H9 (cell line): Measurements from ENCODE around the gene NARS2. TPM values are rescaled to one million over a fixed set of nuclear protein-coding genes. Genes with fewer than 3 reads are reported as not detected.

ENCODE experiments used
- DNase-seq: peaks from one replicate; pipeline ENCODE4 v3.0.0-alpha.2; 2017
- H2AFZ ChIP-seq: one replicate; pipeline ENCODE4 v1.6.1; 2013; ENCODE audit warnings: mild to moderate bottlenecking, low read length, control low read depth, moderate library complexity
- H2AK5ac ChIP-seq: 2 replicates; pipeline ENCODE4 v1.6.1; 2013; ENCODE audit warnings: low read length, control low read depth, mixed read lengths; ENCODE audit not compliant: insufficient read length
- H2BK120ac ChIP-seq: one replicate; pipeline ENCODE4 v1.6.1; 2013; ENCODE audit warnings: low read depth, mild to moderate bottlenecking, low read length, control low read depth, inconsistent platforms; ENCODE audit not compliant: poor library complexity, severe bottlenecking
- H2BK12ac ChIP-seq: 2 replicates; pipeline ENCODE4 v1.6.1; 2013; ENCODE audit warnings: low read length, control low read depth, mixed read lengths, low read depth; ENCODE audit not compliant: insufficient read length
- H2BK15ac ChIP-seq: 2 replicates; pipeline ENCODE4 v1.6.1; 2013; ENCODE audit warnings: low read depth, low read length, control low read depth
- H2BK20ac ChIP-seq: one replicate; pipeline ENCODE4 v1.6.1; 2013; ENCODE audit warnings: low read depth, mild to moderate bottlenecking, low read length, control low read depth, inconsistent platforms; ENCODE audit not compliant: poor library complexity, severe bottlenecking
- H2BK5ac ChIP-seq: 2 replicates; pipeline ENCODE4 v1.6.1; 2013; ENCODE audit warnings: low read length, control low read depth, mixed read lengths; ENCODE audit not compliant: insufficient read length
- H3K14ac ChIP-seq: 2 replicates; pipeline ENCODE4 v1.6.1; 2013; ENCODE audit warnings: low read length, control low read depth; ENCODE audit not compliant: insufficient read depth
- H3K18ac ChIP-seq: 2 replicates; pipeline ENCODE4 v1.6.1; 2013; ENCODE audit warnings: low read depth, mild to moderate bottlenecking, mixed read lengths, low read length, control low read depth; ENCODE audit not compliant: insufficient read length
- H3K23ac ChIP-seq: 2 replicates; pipeline ENCODE4 v1.6.1; 2013; ENCODE audit warnings: low read length, control low read depth, mixed read lengths, low read depth; ENCODE audit not compliant: insufficient read length
- H3K23me2 ChIP-seq: 2 replicates; pipeline ENCODE4 v1.6.1; 2013; ENCODE audit warnings: low read depth, mild to moderate bottlenecking, mixed read lengths, low read length, control low read depth; ENCODE audit not compliant: insufficient read length, poor library complexity, severe bottlenecking
- H3K27ac ChIP-seq: 2 replicates; pipeline ENCODE4 v1.5.1; 2013; ENCODE audit warnings: low read length, control low read depth, mixed read lengths, low read depth; ENCODE audit not compliant: insufficient read length
- H3K27me3 ChIP-seq: 2 replicates; pipeline ENCODE4 v1.6.1; 2013; ENCODE audit warnings: low read length, control low read depth, inconsistent platforms; ENCODE audit not compliant: insufficient read depth
- H3K4ac ChIP-seq: 2 replicates; pipeline ENCODE4 v1.6.1; 2013; ENCODE audit warnings: low read depth, mild to moderate bottlenecking, control low read depth, inconsistent platforms, low read length, moderate library complexity
- H3K4me1 ChIP-seq: 2 replicates; pipeline ENCODE4 v1.6.1; 2013; ENCODE audit warnings: low read length, control low read depth, inconsistent platforms; ENCODE audit not compliant: insufficient read depth
- H3K4me2 ChIP-seq: 2 replicates; pipeline ENCODE4 v1.6.1; 2013; ENCODE audit warnings: low read length, control low read depth, mixed read lengths; ENCODE audit not compliant: insufficient read length, insufficient read depth
- H3K56ac ChIP-seq: 2 replicates; pipeline ENCODE4 v1.6.1; 2013; ENCODE audit warnings: low read depth, mild to moderate bottlenecking, mixed read lengths, low read length, control low read depth; ENCODE audit not compliant: insufficient read length
- H3K79me1 ChIP-seq: 2 replicates; pipeline ENCODE4 v1.6.1; 2013; ENCODE audit warnings: low read depth, mild to moderate bottlenecking, moderate library complexity, low read length, control low read depth, inconsistent platforms; ENCODE audit not compliant: insufficient read depth, poor library complexity, severe bottlenecking
- H3K79me2 ChIP-seq: 2 replicates; pipeline ENCODE4 v1.6.1; 2013; ENCODE audit warnings: low read length, control low read depth, inconsistent platforms; ENCODE audit not compliant: insufficient read depth
- H3K9ac ChIP-seq: 2 replicates; pipeline ENCODE4 v1.6.1; 2013; ENCODE audit warnings: low read length, control low read depth, mixed read lengths; ENCODE audit not compliant: insufficient read length; ENCODE audit errors: extremely low read depth
- H3K9me3 ChIP-seq: one replicate; pipeline ENCODE4 v1.6.1; 2013; ENCODE audit warnings: low read depth, low read length, inconsistent platforms; ENCODE audit not compliant: control insufficient read depth
- H3T11ph ChIP-seq: one replicate; pipeline ENCODE4 v1.6.1; 2013; ENCODE audit warnings: mild to moderate bottlenecking, low read length, control low read depth, inconsistent platforms
- H4K20me1 ChIP-seq: one replicate; pipeline ENCODE4 v1.6.1; 2013; ENCODE audit not compliant: control insufficient read depth, insufficient read length, insufficient read depth
- H4K5ac ChIP-seq: 2 replicates; pipeline ENCODE4 v1.6.1; 2013; ENCODE audit warnings: low read depth, mild to moderate bottlenecking, mixed read lengths, low read length, control low read depth; ENCODE audit not compliant: insufficient read length
- H4K8ac ChIP-seq: replicated peaks from 2 replicates; pipeline ENCODE4 v1.6.1; 2013; ENCODE audit warnings: low read length, control low read depth, mixed read lengths, low read depth; ENCODE audit not compliant: insufficient read length
- H4K91ac ChIP-seq: 2 replicates; pipeline ENCODE4 v1.6.1; 2013; ENCODE audit warnings: low read depth, mild to moderate bottlenecking, moderate library complexity, mixed read lengths, low read length, control low read depth; ENCODE audit not compliant: insufficient read length
- H3K27ac Mint-ChIP-seq, 3 experiments: 2 replicates in 2 of 3; 3 replicates in 1 of 3; pipeline ENCODE4 v1.8.0; 2020 to 2021; ENCODE audit warnings: mixed read lengths in 3 of 3, mild to moderate bottlenecking in 1 of 3, moderate library complexity in 1 of 3
- H3K27me3 Mint-ChIP-seq: 2 replicates; pipeline ENCODE4 v1.8.0; 2021; ENCODE audit warnings: low read depth, mild to moderate bottlenecking, moderate library complexity, mixed read lengths
- H3K36me3 Mint-ChIP-seq, 3 experiments: 2 replicates in 2 of 3; 3 replicates in 1 of 3; pipeline ENCODE4 v1.8.0; 2020 to 2021; ENCODE audit warnings: low read depth in 3 of 3, mixed read lengths in 3 of 3; ENCODE audit not compliant: insufficient read depth in 1 of 3
- H3K4me1 Mint-ChIP-seq, 2 experiments: 2 replicates each; pipeline ENCODE4 v1.8.0; 2020; ENCODE audit warnings: mixed read lengths in 2 of 2
- H3K4me3 Mint-ChIP-seq, 2 experiments: 2 replicates in 1 of 2; 3 replicates in 1 of 2; pipeline ENCODE4 v1.8.0; 2020 to 2021; ENCODE audit warnings: mild to moderate bottlenecking in 2 of 2, mixed read lengths in 2 of 2, moderate library complexity in 1 of 2
- H3K9me3 Mint-ChIP-seq, 2 experiments: 2 replicates in 1 of 2; 3 replicates in 1 of 2; pipeline ENCODE4 v1.8.0; 2020; ENCODE audit warnings: mild to moderate bottlenecking in 2 of 2, mixed read lengths in 2 of 2, moderate library complexity in 1 of 2
- CTCF ChIP-seq: fragments of 200-600 bp; sonication (generic); conservative IDR thresholded peaks from 3 replicates; pipeline ENCODE4 v1.8.0; 2021; ENCODE audit warnings: antibody characterized with exemption, mild to moderate bottlenecking
- WGBS: extraction: QIAGEN DNeasy Blood & Tissue Kit; methylation state at CpG from one replicate; pipeline ENCODE4 v1.1.7; 2013; ENCODE audit warnings: missing lambda C conversion rate, low lambda C conversion rate, mixed read lengths; ENCODE audit not compliant: insufficient read length; ENCODE audit errors: extremely low coverage; 5-methylcytosine and 5-hydroxymethylcytosine counted together
- total RNA-seq: library from RNA; stranded (reverse); gene quantifications from 2 replicates; pipeline ENCODE4 v1.2.1, GENCODE V29; 2021

Gene NARS2
- total RNA-seq, 1 experiment from 2014 or later, result 29.7 TPM

GRCh38 chr11:78420796-78421209 lies 153.9 kb downstream of the NARS2 start:
- H2BK5ac ChIP-seq, result no peak overlapping the region
- H4K8ac ChIP-seq, result no peak overlapping the region
- H3K4me2 ChIP-seq, result no peak overlapping the region
- H2BK20ac ChIP-seq, result no peak overlapping the region
- H3K9ac ChIP-seq, result no peak overlapping the region
- peaks cover 28% of the 10 kb centered on the region for H3K27me3 Mint-ChIP-seq
- no peak overlapping the region for H2AK5ac ChIP-seq
- peaks cover 2% of the 10 kb centered on the region for H4K20me1 ChIP-seq
- H2BK15ac ChIP-seq, result no peak overlapping the region
- H3K27ac Mint-ChIP-seq, result no peak overlapping the region
- H3K23me2 ChIP-seq, result peaks cover 15% of the 10 kb centered on the region
- WGBS, result no CpG with 5 or more reads among the region's 9 CpGs
- no peak overlapping the region for H3K4me3 Mint-ChIP-seq
- no peak overlapping the region for H3K27ac ChIP-seq
- no peak overlapping the region for H2BK12ac ChIP-seq
- no peaks in the 10 kb centered on the region for H3K79me1 ChIP-seq
- no peak overlapping the region for H3K18ac ChIP-seq
- no peak overlapping the region for H3K23ac ChIP-seq
- no peak overlapping the region for H3K14ac ChIP-seq
- H3K9me3 Mint-ChIP-seq, result no peaks in the 10 kb centered on the region
- no peak overlapping the region for H3K56ac ChIP-seq
- TF ChIP-seq CTCF, result no peak
- no peak overlapping the region for H2BK120ac ChIP-seq
- H3K4me1 Mint-ChIP-seq, result peaks cover 39 to 43% of the 10 kb centered on the region in 2 experiments
- H3K4ac ChIP-seq, result no peak overlapping the region
- H3T11ph ChIP-seq, result no peak overlapping the region
- no peak overlapping the region for H4K5ac ChIP-seq
- H3K4me1 ChIP-seq, result peaks cover 10% of the 10 kb centered on the region; the same call in 1 of the 2 replicates
- no peak overlapping the region for H4K91ac ChIP-seq
- H3K79me2 ChIP-seq, result no peaks in the 10 kb centered on the region
- H3K9me3 ChIP-seq, result no peaks in the 10 kb centered on the region
- DNase-seq, result no peak
- H3K27me3 ChIP-seq, result peaks cover 5% of the 10 kb centered on the region
- no peak overlapping the region for H2AFZ ChIP-seq
- no peaks in the 10 kb centered on the region for H3K36me3 Mint-ChIP-seq
